DMS 273 treated with DMSO at 0.1 percent for 48 hours (cell line): ENCODE measurements around the gene NUMB.
"Not testable (repeated sequence)": the region's sequence is repeated elsewhere in the genome, so short reads cannot be mapped to it uniquely, and the experiment has no call there.

ENCODE experiments used
- DNase-seq: peaks from one replicate; lab custom pipeline; 2025; lab: John Stamatoyannopoulos, UW

The NUMB gene

GRCh38 chr14:73465823-73466532 is 7.6 kb upstream of the NUMB start:
- DNase-seq, result no peak

- no peak for DNase-seq
These were observed 5.1 kb upstream of the NUMB start for GRCh38 chr14:73463411-73463810.

GRCh38 chr14:73462815-73463214 is 4.5 kb upstream of the NUMB start:
- DNase-seq, result no peak

GRCh38 chr14:73462048-73462715 is 3.8 kb upstream of the NUMB start:
- DNase-seq, result peak; percentile 58

- no peak for DNase-seq
These were observed 3.2 kb upstream of the NUMB start for GRCh38 chr14:73461478-73462047.

- DNase-seq, result no peak
These were observed 2.4 kb upstream of the NUMB start for GRCh38 chr14:73460691-73461127.

GRCh38 chr14:73459959-73460358 is 1.6 kb upstream of the NUMB start:
- DNase-seq, result no peak

GRCh38 chr14:73457924-73458182 is 493 bp downstream of the NUMB start:
- DNase-seq, result no peak

GRCh38 chr14:73457041-73457923 is 1.1 kb downstream of the NUMB start:
- DNase-seq, result no peak

- DNase-seq, result no peak
These were observed 3.1 kb downstream of the NUMB start for GRCh38 chr14:73455294-73455693.

GRCh38 chr14:73452341-73453186 is 5.8 kb downstream of the NUMB start:
- DNase-seq, result peak; percentile 43

- no peak for DNase-seq
These were observed 14.6 kb downstream of the NUMB start for GRCh38 chr14:73443758-73444157.

- no peak for DNase-seq
These were observed 17.1 kb downstream of the NUMB start for GRCh38 chr14:73441286-73441685.

GRCh38 chr14:73438993-73439392 is 19.4 kb downstream of the NUMB start:
- no peak for DNase-seq

GRCh38 chr14:73437206-73437605 is 21.1 kb downstream of the NUMB start:
- no peak for DNase-seq

- no peak for DNase-seq
These were observed 26.2 kb downstream of the NUMB start for GRCh38 chr14:73432124-73432523.

- DNase-seq, result no peak
These were observed 30.0 kb downstream of the NUMB start for GRCh38 chr14:73428353-73428824.

- DNase-seq, result no peak
These were observed 30.7 kb downstream of the NUMB start for GRCh38 chr14:73427516-73428264.

GRCh38 chr14:73426877-73427276 is 31.5 kb downstream of the NUMB start:
- DNase-seq, result no peak

- DNase-seq, result no peak
These were observed 33.9 kb downstream of the NUMB start for GRCh38 chr14:73424453-73424852.

- DNase-seq, result not testable (repeated sequence)
These were observed 35.3 kb downstream of the NUMB start for GRCh38 chr14:73423092-73423491.
